DMS53 treated with DMSO at 0.1 percent for 48 hours (cell line): ENCODE measurements around the gene CCDC40.

Experiments used
- DNase-seq: peaks from one replicate; lab custom pipeline; 2025; ENCODE audit not compliant: unreplicated experiment; lab: John Stamatoyannopoulos, UW

The CCDC40 gene

GRCh38 chr17:80129006-80129565 is 92.6 kb downstream of the CCDC40 start:
- DNase-seq, result no peak

GRCh38 chr17:80130992-80131391 is 94.5 kb downstream of the CCDC40 start:
- DNase-seq, result no peak

GRCh38 chr17:80132906-80133625 is 96.6 kb downstream of the CCDC40 start:
- DNase-seq, result no peak

GRCh38 chr17:80133626-80133970 is 97.2 kb downstream of the CCDC40 start:
- no peak for DNase-seq

DNA sequence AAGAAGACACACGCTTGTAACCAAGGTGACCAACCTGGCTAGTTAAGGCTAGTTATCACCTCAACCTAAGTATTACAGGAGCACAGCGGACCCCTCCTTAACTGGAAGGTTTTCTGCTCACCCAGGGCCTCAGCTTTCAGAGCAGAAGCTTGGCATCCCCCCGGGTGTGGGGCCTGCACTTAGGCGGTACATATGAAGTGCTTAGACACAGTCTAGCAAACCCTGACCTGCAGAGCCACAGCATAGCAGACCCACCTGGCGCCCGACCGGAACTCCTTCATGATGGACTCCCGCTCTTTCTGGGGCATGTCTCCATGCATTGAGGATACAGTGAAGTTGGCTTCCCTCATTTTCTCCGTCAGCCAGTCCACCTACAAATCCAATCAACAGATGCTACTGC is 100.7 kb downstream of the CCDC40 start:
- no peak for DNase-seq

DNA sequence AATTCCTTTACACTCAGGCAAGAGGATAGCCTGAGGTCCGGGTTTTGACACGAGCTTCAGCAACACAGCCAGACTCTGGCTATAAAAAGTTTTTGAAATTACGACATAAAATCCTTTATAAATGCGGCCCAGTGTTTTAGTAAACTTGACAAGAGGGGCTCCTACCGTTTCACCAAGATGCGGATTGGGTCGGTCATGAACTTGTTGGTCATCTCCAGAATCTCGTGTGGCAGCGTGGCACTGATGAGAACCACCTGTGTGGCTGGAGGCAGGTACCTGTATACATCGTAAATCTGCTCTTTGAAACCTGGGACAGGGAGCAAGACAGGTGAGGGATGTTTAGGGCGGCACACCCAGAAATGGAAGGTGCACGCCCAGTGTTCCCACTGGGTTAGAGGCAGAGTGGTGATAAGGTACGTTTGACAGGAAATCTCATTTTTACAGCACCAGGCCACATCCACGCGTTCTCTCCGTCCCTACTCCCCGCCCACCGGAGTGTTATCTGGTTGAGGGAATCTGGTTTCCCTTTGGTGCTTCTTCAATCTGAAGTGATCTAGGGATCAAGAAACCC is 102.5 kb downstream of the CCDC40 start:
- no peak for DNase-seq

GRCh38 chr17:80141463-80142165 is 105.2 kb downstream of the CCDC40 start:
- no peak for DNase-seq

GRCh38 chr17:80142929-80143328 is 106.5 kb downstream of the CCDC40 start:
- no peak for DNase-seq

DNA sequence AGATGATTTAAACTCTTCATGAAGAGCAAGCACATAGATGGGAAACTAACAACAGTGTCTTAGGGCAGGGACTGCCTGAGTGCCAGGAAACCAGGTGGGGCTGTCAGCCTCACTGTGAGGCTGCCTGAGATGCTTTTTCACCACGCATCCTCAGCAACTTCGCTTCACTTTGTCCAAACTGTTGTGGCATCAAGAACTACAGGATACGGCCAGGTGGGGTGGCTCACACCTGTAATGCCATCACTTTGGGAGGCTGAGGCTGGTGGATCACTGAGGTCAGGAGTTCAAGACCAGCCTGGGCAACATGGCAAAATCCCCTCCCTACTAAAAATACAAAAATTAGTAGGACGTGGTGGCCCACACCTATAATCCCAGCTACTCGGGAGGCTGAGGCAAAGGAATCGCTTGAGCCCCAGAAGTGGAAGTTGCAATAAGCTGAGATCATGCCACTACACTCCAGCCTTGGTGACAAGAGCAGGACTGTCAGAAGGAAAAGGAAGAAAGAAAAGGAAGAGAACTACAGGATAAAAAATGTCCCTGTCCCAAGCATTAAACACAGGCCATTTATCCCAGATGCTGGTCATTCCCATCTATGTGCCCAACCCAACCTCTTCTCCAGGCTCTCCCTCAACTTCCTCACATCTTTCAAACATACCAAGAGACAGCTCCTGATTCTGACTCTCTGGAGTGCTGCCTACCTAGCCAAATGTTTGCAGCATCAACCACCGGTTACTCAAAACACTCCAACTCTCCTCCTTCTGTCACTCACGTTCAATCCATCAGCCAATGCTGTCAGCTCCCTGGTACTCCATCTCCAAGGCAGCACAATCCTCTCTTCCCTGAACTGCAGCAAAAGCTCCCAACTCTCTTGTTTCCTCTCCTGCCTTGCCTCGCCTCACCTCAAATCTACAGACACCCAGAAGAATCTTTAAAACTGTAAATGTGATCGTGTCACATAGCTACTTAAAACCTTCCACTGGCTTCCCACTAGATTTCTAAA is 108.9 kb downstream of the CCDC40 start:
- no peak for DNase-seq

- DNase-seq, result no peak
These were observed 109.9 kb downstream of the CCDC40 start for GRCh38 chr17:80146121-80147034.

GRCh38 chr17:80147035-80147822 is 110.8 kb downstream of the CCDC40 start, which contains the start of gene EIF4A3:
Gene EIF4A3, minus strand, starts transcription at chr17:80147128. Its CDS starts 167 bp downstream, at chr17:80146961.
- DNase-seq, result peak; percentile 96
